Inferior parietal cortex (tissue), 1 donor: ENCODE data around the gene SACS.

Source experiments
- DNase-seq: peaks from one replicate; pipeline ENCODE4 v3.0.0-alpha.2; 2016; ENCODE audit errors: extremely low spot score

The SACS gene

DNA sequence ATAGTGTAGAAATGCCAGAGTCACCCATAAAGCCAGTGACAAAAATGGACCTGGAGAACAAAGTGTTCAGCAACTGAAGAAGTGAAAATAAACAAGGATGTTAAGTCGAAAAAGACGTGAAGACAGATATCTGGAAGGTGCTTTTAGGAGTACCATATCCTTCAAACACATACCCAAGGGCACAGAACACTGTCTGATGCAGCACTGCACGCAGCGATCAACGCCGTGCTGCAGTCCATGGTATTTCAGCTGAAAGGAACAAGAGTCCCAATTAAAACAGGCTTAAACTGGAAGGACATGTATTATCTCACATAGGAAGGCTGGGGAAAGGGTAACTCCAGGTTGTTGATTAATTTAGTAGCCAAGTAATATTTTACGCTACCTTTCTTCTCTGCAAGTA, 144.5 kb downstream of the SACS start:
- no peak for DNase-seq

DNA sequence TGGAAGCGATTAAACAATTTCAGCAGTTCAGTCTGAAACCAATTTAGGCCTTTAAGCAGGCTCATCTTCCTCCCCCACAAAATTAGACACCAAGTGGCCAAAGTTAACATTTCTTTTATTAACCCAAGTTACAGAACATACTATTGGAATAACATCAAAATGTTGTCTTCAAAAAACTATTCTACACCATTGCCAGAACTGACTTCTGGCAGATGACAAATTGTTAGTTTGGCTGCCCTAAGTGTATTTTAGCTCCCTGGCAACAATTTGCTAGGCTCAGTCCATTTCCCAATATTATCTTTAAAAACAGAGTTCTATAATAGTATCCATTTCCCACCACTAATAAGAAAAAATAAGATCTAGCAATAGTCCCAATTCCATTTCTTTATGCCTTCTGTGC, 144.9 kb downstream of the SACS start:
- DNase-seq, result no peak

DNA sequence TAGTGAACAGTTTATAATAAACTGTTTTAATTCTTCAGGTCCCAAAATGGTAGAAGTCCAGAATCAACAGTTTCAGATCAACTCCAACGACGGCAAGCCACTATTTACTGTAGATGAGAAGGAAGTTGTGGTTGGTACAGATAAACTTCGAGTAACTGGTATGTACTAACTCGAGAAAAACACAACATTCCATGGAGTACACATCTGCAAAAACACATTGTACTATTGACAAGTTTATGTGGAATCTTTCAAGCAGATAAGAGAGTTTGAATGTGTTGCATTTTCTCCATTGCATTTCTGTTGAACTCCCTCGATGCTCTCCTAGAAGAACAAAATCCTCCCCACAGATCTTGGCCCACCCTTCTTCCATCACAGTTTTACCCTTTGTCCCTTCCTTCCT, 154.2 kb downstream of the SACS start:
- no peak for DNase-seq
